GM23338 (cell line): ENCODE data around the gene TMEM41B. TPM values are rescaled to one million over a fixed set of nuclear protein-coding genes. Genes with fewer than 3 reads are reported as not detected.

Experiments
- ATAC-seq: fragments of 200-7000 bp; cut with Tn5 transposase; 3 replicates; pipeline ENCODE4 v1.9.1; 2020
- DNase-seq: peaks from one replicate; pipeline ENCODE4 v3.0.0-alpha.2; 2015; ENCODE audit warnings: low spot score
- H2AFZ ChIP-seq: fragments of 200-600 bp; sonication (generic); 2 replicates; pipeline ENCODE4 v1.8.0; 2016; ENCODE audit warnings: antibody characterized with exemption, mild to moderate bottlenecking, moderate library complexity
- H3F3A ChIP-seq: fragments of 200-600 bp; sonication (generic); replicated peaks from 2 replicates; pipeline ENCODE4 v1.8.0; 2017; ENCODE audit warnings: antibody characterized with exemption, mixed run types, low read depth
- H3K27ac ChIP-seq: fragments of 200-600 bp; sonication (generic); 2 replicates; pipeline ENCODE4 v1.6.1; 2016; ENCODE audit warnings: low read depth
- H3K27me3 ChIP-seq: fragments of 200-600 bp; sonication (generic); 2 replicates; pipeline ENCODE4 v1.8.0; 2016; ENCODE audit warnings: mild to moderate bottlenecking, mixed run types, moderate library complexity; ENCODE audit not compliant: insufficient read depth
- H3K36me3 ChIP-seq: fragments of 200-600 bp; sonication (generic); 2 replicates; pipeline ENCODE4 v1.8.0; 2016; ENCODE audit warnings: mild to moderate bottlenecking; ENCODE audit not compliant: insufficient read depth
- H3K4me1 ChIP-seq: fragments of 200-600 bp; sonication (generic); 2 replicates; pipeline ENCODE4 v1.8.0; 2016; ENCODE audit warnings: mild to moderate bottlenecking, moderate library complexity; ENCODE audit not compliant: insufficient read depth
- H3K4me2 ChIP-seq: fragments of 200-600 bp; sonication (generic); 2 replicates; pipeline ENCODE4 v1.7.1; 2017; ENCODE audit warnings: mixed run types
- H3K4me3 ChIP-seq: fragments of 200-600 bp; sonication (generic); 2 replicates; pipeline ENCODE4 v1.6.1; 2016; ENCODE audit warnings: mixed run types
- H3K79me2 ChIP-seq: fragments of 200-600 bp; sonication (generic); replicated peaks from 2 replicates; pipeline ENCODE4 v1.8.0; 2017; ENCODE audit warnings: mild to moderate bottlenecking; ENCODE audit not compliant: insufficient read depth
- H3K9me2 ChIP-seq: fragments of 200-600 bp; sonication (generic); 2 replicates; pipeline ENCODE4 v1.8.0; 2017; ENCODE audit not compliant: insufficient read depth
- H4K20me1 ChIP-seq: fragments of 200-600 bp; sonication (generic); replicated peaks from 2 replicates; pipeline ENCODE4 v1.8.0; 2017; ENCODE audit warnings: mild to moderate bottlenecking; ENCODE audit not compliant: insufficient read depth
- H3K27ac Mint-ChIP-seq: 2 replicates; pipeline ENCODE4 v1.8.0; 2020; ENCODE audit warnings: inconsistent platforms, mild to moderate bottlenecking, moderate library complexity, mixed read lengths
- H3K27me3 Mint-ChIP-seq: 3 replicates; pipeline ENCODE4 v1.8.0; 2022; ENCODE audit warnings: low read depth, mild to moderate bottlenecking, moderate library complexity, mixed read lengths, inconsistent platforms; ENCODE audit not compliant: insufficient read depth, poor library complexity
- H3K36me3 Mint-ChIP-seq: 3 replicates; pipeline ENCODE4 v1.8.0; 2021; ENCODE audit warnings: low read depth, mild to moderate bottlenecking, inconsistent platforms, moderate library complexity, mixed read lengths
- H3K4me1 Mint-ChIP-seq: 3 replicates; pipeline ENCODE4 v1.8.0; 2020; ENCODE audit warnings: mild to moderate bottlenecking, inconsistent platforms, mixed read lengths
- H3K4me3 Mint-ChIP-seq: 3 replicates; pipeline ENCODE4 v1.8.0; 2021; ENCODE audit warnings: moderate library complexity, mild to moderate bottlenecking, inconsistent platforms, mixed read lengths
- H3K9me3 Mint-ChIP-seq: 3 replicates; pipeline ENCODE4 v1.8.0; 2020; ENCODE audit warnings: moderate library complexity, mild to moderate bottlenecking, inconsistent platforms, mixed read lengths
- CREB1 ChIP-seq: fragments of 250-450 bp; sonication (Bioruptor Pico); IDR thresholded peaks from 2 replicates; pipeline ENCODE4 v1.5.0; 2020; ENCODE audit warnings: low read depth, mild to moderate bottlenecking, moderate library complexity
- CTCF ChIP-seq, 2 experiments: fragments of 200-600 bp in 1 of 2; sonication (generic) in 1 of 2; conservative IDR thresholded peaks; 2 replicates each; pipeline versions ENCODE4 v1.5.1 to v1.6.1; 2016 to 2017; ENCODE audit warnings: antibody characterized with exemption in 2 of 2, low read depth in 2 of 2, mild to moderate bottlenecking in 2 of 2, moderate library complexity in 1 of 2
- ETS1 ChIP-seq: IDR thresholded peaks from 2 replicates; pipeline ENCODE4 v1.6.1; 2016; ENCODE audit warnings: antibody characterized with exemption
- EZH2 ChIP-seq: fragments of 200-600 bp; sonication (generic); IDR thresholded peaks from one replicate; pipeline ENCODE4 v1.8.0; 2017; ENCODE audit warnings: antibody characterized with exemption, mild to moderate bottlenecking, low read depth; ENCODE audit not compliant: unreplicated experiment
- EZH2phosphoT487 ChIP-seq: fragments of 200-600 bp; sonication (generic); IDR thresholded peaks from one replicate; pipeline ENCODE4 v1.8.1; 2018; ENCODE audit warnings: antibody characterized with exemption; ENCODE audit not compliant: unreplicated experiment
- JUNB ChIP-seq: IDR thresholded peaks from one replicate; pipeline ENCODE4 v1.6.1; 2016; ENCODE audit warnings: antibody characterized with exemption; ENCODE audit not compliant: unreplicated experiment
- NANOG ChIP-seq: IDR thresholded peaks from 2 replicates; pipeline ENCODE4 v1.6.1; 2016; ENCODE audit warnings: antibody characterized with exemption, borderline replicate concordance
- POLR2AphosphoS5 ChIP-seq: IDR thresholded peaks from 2 replicates; pipeline ENCODE4 v1.6.1; 2016; ENCODE audit warnings: antibody characterized with exemption, low read depth
- REST ChIP-seq: IDR thresholded peaks from one replicate; pipeline ENCODE4 v1.6.1; 2018; ENCODE audit warnings: antibody characterized with exemption; ENCODE audit not compliant: unreplicated experiment
- STAT1 ChIP-seq: IDR thresholded peaks from one replicate; pipeline ENCODE4 v1.6.1; 2016; ENCODE audit warnings: antibody characterized with exemption; ENCODE audit not compliant: unreplicated experiment
- ZNF114 ChIP-seq: fragments of 250-450 bp; sonication (Bioruptor Pico); IDR thresholded peaks from 2 replicates; pipeline ENCODE4 v1.5.0; 2020; ENCODE audit warnings: mild to moderate bottlenecking, moderate library complexity
- ZNF331 ChIP-seq: fragments of 250-450 bp; sonication (Bioruptor Pico); IDR thresholded peaks from 2 replicates; pipeline ENCODE4 v1.5.0; 2020; ENCODE audit warnings: low read depth, mild to moderate bottlenecking, moderate library complexity
- polyA plus RNA-seq: library from polyadenylated mRNA; unstranded; fragments of >200 nt; fragmentation: Nextera tagmentation; extraction: Ambion mirVana; gene quantifications from 2 replicates; pipeline ENCODE4 v1.2.1, GENCODE V29; 2016
- total RNA-seq: library from RNA; depleted of rRNA; stranded (reverse); fragments of >200 nt; shearing (Covaris generic); gene quantifications from 2 replicates; pipeline ENCODE4 v1.2.3, GENCODE V29; 2014
- TF ChIP-seq, protein P1 (sequence below): fragments of 250-450 bp; sonication (Bioruptor Pico); IDR thresholded peaks from 2 replicates; pipeline ENCODE4 v1.5.0; 2020; ENCODE audit warnings: mild to moderate bottlenecking, moderate library complexity

The TMEM41B gene
- total and polyA plus RNA-seq, 2 experiments from 2014 or later = 34.4 to 53.8 TPM

- DNase-seq = no peak
- no peak for ATAC-seq
- no peak overlapping the region for H3K4me3 ChIP-seq
- peaks cover 3% of the 10 kb centered on the region for H3K27me3 Mint-ChIP-seq
- H3K27me3 ChIP-seq = no peaks in the 10 kb centered on the region
- H3K36me3 ChIP-seq = no peaks in the 10 kb centered on the region
- H3K9me2 ChIP-seq = no peaks in the 10 kb centered on the region
- H2AFZ ChIP-seq = peak overlapping the region; percentile 90
- no peaks in the 10 kb centered on the region for H3K4me1 ChIP-seq
- H3K4me2 ChIP-seq = no peak overlapping the region
- H3K79me2 ChIP-seq = no peaks in the 10 kb centered on the region
- H3K36me3 Mint-ChIP-seq = no peaks in the 10 kb centered on the region
- H3K27ac ChIP-seq = no peak overlapping the region
- no peaks in the 10 kb centered on the region for H3K9me3 Mint-ChIP-seq
- H3K4me3 Mint-ChIP-seq = no peak overlapping the region
- H3K4me1 Mint-ChIP-seq = peaks cover 4% of the 10 kb centered on the region
- H3K27ac Mint-ChIP-seq = no peak overlapping the region
- H3F3A ChIP-seq = peaks cover 5% of the 10 kb centered on the region; the same call in 1 of the 2 replicates
- no peaks in the 10 kb centered on the region for H4K20me1 ChIP-seq
- TF ChIP-seq STAT1 (no peak), REST (no peak), NANOG (no peak), ETS1 (no peak), CTCF (conservative IDR thresholded peaks at IDR 0.05; ENCODE audit: low read depth in 2 of 2) (no peak), POLR2AphosphoS5 (no peak), CREB1 (CRISPR knock-in tag) (no peak), ZNF331 (CRISPR knock-in tag) (no peak), ZNF114 (CRISPR knock-in tag) (no peak), EZH2 (no peak), EZH2phosphoT487 (no peak), JUNB (no peak)
- TF ChIP-seq, protein P1, sequence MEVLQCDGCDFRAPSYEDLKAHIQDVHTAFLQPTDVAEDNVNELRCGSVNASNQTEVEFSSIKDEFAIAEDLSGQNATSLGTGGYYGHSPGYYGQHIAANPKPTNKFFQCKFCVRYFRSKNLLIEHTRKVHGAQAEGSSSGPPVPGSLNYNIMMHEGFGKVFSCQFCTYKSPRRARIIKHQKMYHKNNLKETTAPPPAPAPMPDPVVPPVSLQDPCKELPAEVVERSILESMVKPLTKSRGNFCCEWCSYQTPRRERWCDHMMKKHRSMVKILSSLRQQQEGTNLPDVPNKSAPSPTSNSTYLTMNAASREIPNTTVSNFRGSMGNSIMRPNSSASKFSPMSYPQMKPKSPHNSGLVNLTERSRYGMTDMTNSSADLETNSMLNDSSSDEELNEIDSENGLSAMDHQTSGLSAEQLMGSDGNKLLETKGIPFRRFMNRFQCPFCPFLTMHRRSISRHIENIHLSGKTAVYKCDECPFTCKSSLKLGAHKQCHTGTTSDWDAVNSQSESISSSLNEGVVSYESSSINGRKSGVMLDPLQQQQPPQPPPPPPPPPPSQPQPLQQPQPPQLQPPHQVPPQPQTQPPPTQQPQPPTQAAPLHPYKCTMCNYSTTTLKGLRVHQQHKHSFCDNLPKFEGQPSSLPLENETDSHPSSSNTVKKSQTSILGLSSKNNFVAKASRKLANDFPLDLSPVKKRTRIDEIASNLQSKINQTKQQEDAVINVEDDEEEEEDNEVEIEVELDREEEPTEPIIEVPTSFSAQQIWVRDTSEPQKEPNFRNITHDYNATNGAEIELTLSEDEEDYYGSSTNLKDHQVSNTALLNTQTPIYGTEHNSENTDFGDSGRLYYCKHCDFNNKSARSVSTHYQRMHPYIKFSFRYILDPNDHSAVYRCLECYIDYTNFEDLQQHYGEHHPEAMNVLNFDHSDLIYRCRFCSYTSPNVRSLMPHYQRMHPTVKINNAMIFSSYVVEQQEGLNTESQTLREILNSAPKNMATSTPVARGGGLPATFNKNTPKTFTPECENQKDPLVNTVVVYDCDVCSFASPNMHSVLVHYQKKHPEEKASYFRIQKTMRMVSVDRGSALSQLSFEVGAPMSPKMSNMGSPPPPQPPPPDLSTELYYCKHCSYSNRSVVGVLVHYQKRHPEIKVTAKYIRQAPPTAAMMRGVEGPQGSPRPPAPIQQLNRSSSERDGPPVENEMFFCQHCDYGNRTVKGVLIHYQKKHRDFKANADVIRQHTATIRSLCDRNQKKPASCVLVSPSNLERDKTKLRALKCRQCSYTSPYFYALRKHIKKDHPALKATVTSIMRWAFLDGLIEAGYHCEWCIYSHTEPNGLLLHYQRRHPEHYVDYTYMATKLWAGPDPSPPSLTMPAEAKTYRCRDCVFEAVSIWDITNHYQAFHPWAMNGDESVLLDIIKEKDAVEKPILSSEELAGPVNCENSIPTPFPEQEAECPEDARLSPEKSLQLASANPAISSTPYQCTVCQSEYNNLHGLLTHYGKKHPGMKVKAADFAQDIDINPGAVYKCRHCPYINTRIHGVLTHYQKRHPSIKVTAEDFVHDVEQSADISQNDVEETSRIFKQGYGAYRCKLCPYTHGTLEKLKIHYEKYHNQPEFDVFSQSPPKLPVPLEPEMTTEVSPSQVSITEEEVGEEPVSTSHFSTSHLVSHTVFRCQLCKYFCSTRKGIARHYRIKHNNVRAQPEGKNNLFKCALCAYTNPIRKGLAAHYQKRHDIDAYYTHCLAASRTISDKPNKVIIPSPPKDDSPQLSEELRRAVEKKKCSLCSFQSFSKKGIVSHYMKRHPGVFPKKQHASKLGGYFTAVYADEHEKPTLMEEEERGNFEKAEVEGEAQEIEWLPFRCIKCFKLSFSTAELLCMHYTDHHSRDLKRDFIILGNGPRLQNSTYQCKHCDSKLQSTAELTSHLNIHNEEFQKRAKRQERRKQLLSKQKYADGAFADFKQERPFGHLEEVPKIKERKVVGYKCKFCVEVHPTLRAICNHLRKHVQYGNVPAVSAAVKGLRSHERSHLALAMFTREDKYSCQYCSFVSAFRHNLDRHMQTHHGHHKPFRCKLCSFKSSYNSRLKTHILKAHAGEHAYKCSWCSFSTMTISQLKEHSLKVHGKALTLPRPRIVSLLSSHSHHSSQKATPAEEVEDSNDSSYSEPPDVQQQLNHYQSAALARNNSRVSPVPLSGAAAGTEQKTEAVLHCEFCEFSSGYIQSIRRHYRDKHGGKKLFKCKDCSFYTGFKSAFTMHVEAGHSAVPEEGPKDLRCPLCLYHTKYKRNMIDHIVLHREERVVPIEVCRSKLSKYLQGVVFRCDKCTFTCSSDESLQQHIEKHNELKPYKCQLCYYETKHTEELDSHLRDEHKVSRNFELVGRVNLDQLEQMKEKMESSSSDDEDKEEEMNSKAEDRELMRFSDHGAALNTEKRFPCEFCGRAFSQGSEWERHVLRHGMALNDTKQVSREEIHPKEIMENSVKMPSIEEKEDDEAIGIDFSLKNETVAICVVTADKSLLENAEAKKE (CRISPR knock-in tag) = no peak
These were observed 42.6 kb upstream of the TMEM41B start for GRCh38 chr11:9357041-9357440.
